ENCODE data around the gene PRRT4. TPM values are rescaled to one million over a fixed set of nuclear protein-coding genes. Genes with fewer than 3 reads are reported as not detected.

The PRRT4 gene
- total RNA-seq, 4 donors from 2014 or later, result 0.42 to 1.8 (median 0.78) TPM; not detected in 1

GRCh38 chr7:128400566-128400965, 39.1 kb upstream of the PRRT4 start:
- Histone ChIP-seq H3K36me3 (peaks cover 23 to 79% (median 71%) of the 10 kb centered on the region in 4 donors), H3K4me3 (no peak overlapping the region), H3K9me3 (no peaks in the 10 kb centered on the region), H3K27me3 (no peaks in the 10 kb centered on the region), H3K27ac (replicated peaks in 1 of 4) (no peak overlapping the region), H3K4me1 (peaks cover 15 to 20% (median 18%) of the 10 kb centered on the region in 4 donors)
- 91% methylated on average over 4 of the region's 5 CpGs for WGBS
- intact Hi-C loops (cut with DNase I), result loop anchor here (10.0 kb wide), 1 partner anchor 54 kb away; the partner anchor contains the start of gene HILPDA
- TF ChIP-seq POLR2A (IDR thresholded peaks at IDR 0.05; ENCODE audit: low read depth) (no peak), POLR2AphosphoS5 (IDR thresholded peaks at IDR 0.05) (no peak), EP300 (IDR thresholded peaks at IDR 0.05) (no peak), CTCF (IDR thresholded peaks at IDR 0.05) (no peak)
- no peak for DNase-seq (ENCODE audit: extremely low spot score)

- no peak for DNase-seq (ENCODE audit: extremely low spot score)
- Histone ChIP-seq H3K27me3 (no peaks in the 10 kb centered on the region), H3K4me3 (no peak overlapping the region), H3K27ac (replicated peaks in 1 of 4) (no peak overlapping the region), H3K36me3 (peaks cover 29 to 85% (median 77%) of the 10 kb centered on the region in 4 donors), H3K4me1 (peaks cover 10 to 15% (median 12%) of the 10 kb centered on the region in 4 donors), H3K9me3 (no peaks in the 10 kb centered on the region)
- 96% methylated on average over 7 of the region's 7 CpGs for WGBS
- intact Hi-C loops (cut with DNase I), result loop anchor here (10.0 kb wide), 1 partner anchor 55 kb away; the partner anchor contains the start of gene HILPDA
- no peak for TF ChIP-seq CTCF (IDR thresholded peaks at IDR 0.05)
- TF ChIP-seq EP300 (IDR thresholded peaks at IDR 0.05), result no peak
- TF ChIP-seq POLR2A (IDR thresholded peaks at IDR 0.05; ENCODE audit: low read depth), result no peak
- no peak for TF ChIP-seq POLR2AphosphoS5 (IDR thresholded peaks at IDR 0.05)
Measured at GRCh38 chr7:128399991-128400390, 38.5 kb upstream of the PRRT4 start.

- H3K4me1 ChIP-seq, result peaks cover 0 to 3% (median 2%) of the 10 kb centered on the region in 4 donors
- no peak for TF ChIP-seq POLR2AphosphoS5 (IDR thresholded peaks at IDR 0.05)
- no peak for TF ChIP-seq CTCF (IDR thresholded peaks at IDR 0.05)
- no peak for TF ChIP-seq POLR2A (IDR thresholded peaks at IDR 0.05; ENCODE audit: low read depth)
- 85% methylated on average over 4 of the region's 6 CpGs for WGBS
- intact Hi-C loops (cut with DNase I), result loop anchor here (1.0 kb wide), 1 partner anchor 28 kb away; no protein-coding TSS in a partner anchor
- peaks cover 41 to 97% (median 88%) of the 10 kb centered on the region in 4 donors for H3K36me3 ChIP-seq
- DNase-seq (ENCODE audit: extremely low spot score), result no peak
- H3K4me3 ChIP-seq, result no peak overlapping the region
- H3K9me3 ChIP-seq, result no peaks in the 10 kb centered on the region
- no peaks in the 10 kb centered on the region for H3K27me3 ChIP-seq
- H3K27ac ChIP-seq (replicated peaks in 1 of 4), result no peak overlapping the region
Measured at GRCh38 chr7:128398841-128399135, 37.3 kb upstream of the PRRT4 start.

DNA sequence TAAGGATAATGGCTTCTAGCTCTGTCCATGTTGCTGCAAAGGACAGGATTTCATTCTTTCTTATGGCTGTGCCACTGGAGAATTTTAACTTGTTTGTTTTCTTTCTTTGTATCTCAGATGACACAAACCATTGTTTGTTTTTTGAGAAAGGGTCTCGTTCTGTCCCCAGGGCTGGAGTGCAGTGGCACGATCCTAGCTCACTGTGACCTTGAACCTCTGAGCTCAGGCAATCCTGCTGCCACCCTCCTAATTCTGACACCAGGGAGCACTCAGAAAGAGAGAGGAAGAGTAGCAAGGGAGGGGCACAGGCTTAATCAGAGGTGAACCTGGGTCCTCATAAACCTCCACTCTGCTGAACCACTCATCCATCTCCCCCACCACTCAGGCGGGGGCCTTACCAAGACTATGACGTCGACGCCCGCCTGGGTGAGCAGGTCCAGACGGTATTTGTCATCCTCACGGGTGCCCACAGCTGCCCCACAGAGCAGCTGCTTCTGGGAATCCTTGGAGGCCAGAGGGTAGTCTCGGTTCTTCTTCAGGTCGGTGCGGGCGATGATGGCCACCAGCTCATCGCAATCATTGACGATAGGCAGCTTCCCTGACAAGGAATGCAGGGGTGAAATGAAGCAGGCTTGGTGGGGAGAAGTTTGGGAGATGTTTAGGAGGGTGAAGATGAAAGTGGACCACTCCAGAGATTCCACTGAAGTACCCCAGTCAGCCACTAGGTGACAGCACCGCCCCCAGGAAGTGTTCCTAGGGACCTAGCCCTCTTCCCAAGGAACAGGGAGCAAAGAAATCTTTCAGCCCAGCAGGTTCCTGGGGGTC, 36.7 kb upstream of the PRRT4 start:
- no peak for DNase-seq (ENCODE audit: extremely low spot score)
- WGBS, result 76% methylated on average over 16 of the region's 16 CpGs
- intact Hi-C loops (cut with DNase I), result loop anchor here (1.0 kb wide), 1 partner anchor 28 kb away; no protein-coding TSS in a partner anchor

More for the DNA sequence above, 36.7 kb upstream of the PRRT4 start:
- TF ChIP-seq EP300 (IDR thresholded peaks at IDR 0.05), result no peak
- peak; percentile 92 to 99 (median 95) for TF ChIP-seq CTCF (IDR thresholded peaks at IDR 0.05)
- TF ChIP-seq POLR2AphosphoS5 (IDR thresholded peaks at IDR 0.05), result no peak
- no peak for TF ChIP-seq POLR2A (IDR thresholded peaks at IDR 0.05; ENCODE audit: low read depth)
- Histone ChIP-seq H3K27me3 (no peaks in the 10 kb centered on the region), H3K4me3 (no peak overlapping the region), H3K27ac (replicated peaks in 1 of 4) (no peak overlapping the region), H3K9me3 (no peaks in the 10 kb centered on the region), H3K36me3 (peaks cover 42 to 99% (median 91%) of the 10 kb centered on the region in 4 donors), H3K4me1 (no peaks in the 10 kb centered on the region)
